ENCODE results near the gene LYPLA2. TPM values are rescaled to one million over a fixed set of nuclear protein-coding genes. Genes with fewer than 3 reads are reported as not detected.
"Not testable (repeated sequence)": the region's sequence is repeated elsewhere in the genome, so short reads cannot be mapped to it uniquely, and the experiment has no call there.

The LYPLA2 gene
- total RNA-seq, 1 donor from 2014 or later, result 39.2 TPM

GRCh38 chr1:23777979-23778814 is 12.7 kb upstream of the LYPLA2 start, which contains the start of gene PITHD1:
TSS of gene PITHD1 (plus strand) at chr1:23778418. CDS start at chr1:23778516, 98 bp downstream.
- Mint-ChIP-seq H3K9me3 (ENCODE audit: unreplicated experiment) (no peaks in the 10 kb centered on the region), H3K36me3 (ENCODE audit: unreplicated experiment) (peaks cover 2% of the 10 kb centered on the region), H3K27ac (ENCODE audit: unreplicated experiment) (peak within 1 kb of the TSS; percentile 96), H3K4me1 (ENCODE audit: unreplicated experiment) (peaks cover 24% of the 10 kb centered on the region), H3K27me3 (ENCODE audit: unreplicated experiment) (no peaks in the 10 kb centered on the region), H3K4me3 (ENCODE audit: unreplicated experiment) (peak within 1 kb of the TSS; percentile 87)
- peak; percentile 94 for DNase-seq (ENCODE audit: extremely low spot score, unreplicated experiment)
- TF ChIP-seq CTCF (IDR thresholded peaks at IDR 0.05), result no peak

GRCh38 chr1:23779826-23780371 is 11.0 kb upstream of the LYPLA2 start:
- H3K9me3 Mint-ChIP-seq (ENCODE audit: unreplicated experiment), result no peaks in the 10 kb centered on the region

GRCh38 chr1:23783141-23783540 is 7.8 kb upstream of the LYPLA2 start:
- H3K36me3 Mint-ChIP-seq (ENCODE audit: unreplicated experiment), result peaks cover 31% of the 10 kb centered on the region
- H3K4me3 Mint-ChIP-seq (ENCODE audit: unreplicated experiment); H3K27me3 Mint-ChIP-seq (ENCODE audit: unreplicated experiment); DNase-seq (ENCODE audit: extremely low spot score, unreplicated experiment); H3K27ac Mint-ChIP-seq (ENCODE audit: unreplicated experiment); H3K9me3 Mint-ChIP-seq (ENCODE audit: unreplicated experiment): not testable (repeated sequence)
- H3K4me1 Mint-ChIP-seq (ENCODE audit: unreplicated experiment), result peaks cover 17% of the 10 kb centered on the region

More at GRCh38 chr1:23779826-23780371, 11.0 kb upstream of the LYPLA2 start:
- Mint-ChIP-seq H3K4me1 (ENCODE audit: unreplicated experiment) (peaks cover 24% of the 10 kb centered on the region), H3K4me3 (ENCODE audit: unreplicated experiment) (peak overlapping the region; percentile 87), H3K36me3 (ENCODE audit: unreplicated experiment) (peaks cover 6% of the 10 kb centered on the region), H3K27ac (ENCODE audit: unreplicated experiment) (peak overlapping the region; percentile 45), H3K27me3 (ENCODE audit: unreplicated experiment) (no peaks in the 10 kb centered on the region)
- TF ChIP-seq CTCF (IDR thresholded peaks at IDR 0.05), result no peak
- DNase-seq (ENCODE audit: extremely low spot score, unreplicated experiment), result no peak

GRCh38 chr1:23784846-23785245 is 6.1 kb upstream of the LYPLA2 start:
- DNase-seq (ENCODE audit: extremely low spot score, unreplicated experiment), result no peak
- TF ChIP-seq CTCF (IDR thresholded peaks at IDR 0.05), result no peak
- H3K4me1 Mint-ChIP-seq (ENCODE audit: unreplicated experiment), result peaks cover 18% of the 10 kb centered on the region
- peaks cover 36% of the 10 kb centered on the region for H3K36me3 Mint-ChIP-seq (ENCODE audit: unreplicated experiment)
- H3K4me3 Mint-ChIP-seq (ENCODE audit: unreplicated experiment), result no peak overlapping the region
- H3K27me3 Mint-ChIP-seq (ENCODE audit: unreplicated experiment), result no peaks in the 10 kb centered on the region
- no peaks in the 10 kb centered on the region for H3K9me3 Mint-ChIP-seq (ENCODE audit: unreplicated experiment)
- no peak overlapping the region for H3K27ac Mint-ChIP-seq (ENCODE audit: unreplicated experiment)

GRCh38 chr1:23787701-23788100 is 3.2 kb upstream of the LYPLA2 start:
- H3K36me3 Mint-ChIP-seq (ENCODE audit: unreplicated experiment), result peaks cover 33% of the 10 kb centered on the region
- H3K27me3 Mint-ChIP-seq (ENCODE audit: unreplicated experiment), result no peaks in the 10 kb centered on the region
- DNase-seq (ENCODE audit: extremely low spot score, unreplicated experiment), result no peak
- peaks cover 38% of the 10 kb centered on the region for H3K4me1 Mint-ChIP-seq (ENCODE audit: unreplicated experiment)
- no peak for TF ChIP-seq CTCF (IDR thresholded peaks at IDR 0.05)
- no peaks in the 10 kb centered on the region for H3K9me3 Mint-ChIP-seq (ENCODE audit: unreplicated experiment)
- no peak overlapping the region for H3K27ac Mint-ChIP-seq (ENCODE audit: unreplicated experiment)
- H3K4me3 Mint-ChIP-seq (ENCODE audit: unreplicated experiment), result no peak overlapping the region
